Measurements from ENCODE around the gene DNAH3.

The DNAH3 gene

GRCh38 chr16:21036471-21036870 lies 114.2 kb downstream of the DNAH3 start:
- TF ChIP-seq SIN3A (IDR thresholded peaks at IDR 0.05; ENCODE audit: borderline replicate concordance, insufficient read depth, low read length) (no peak), FOXP2 (optimal IDR thresholded peaks at IDR 0.05; ENCODE audit: borderline replicate concordance, extremely low read depth, extremely low read length, insufficient read depth) (no peak), REST (IDR thresholded peaks at IDR 0.05; ENCODE audit: insufficient read depth in 1 of 2, low read depth in 2 of 2, low read length in 2 of 2) (no peak), POLR2AphosphoS5 (IDR thresholded peaks at IDR 0.05; ENCODE audit: low read depth, low read length) (no peak), TAF1 (IDR thresholded peaks at IDR 0.05; ENCODE audit: borderline replicate concordance, insufficient read depth, low read length) (no peak)

GRCh38 chr16:21033704-21034103 lies 116.9 kb downstream of the DNAH3 start:
- TF ChIP-seq TAF1 (IDR thresholded peaks at IDR 0.05; ENCODE audit: borderline replicate concordance, insufficient read depth, low read length) (no peak), SIN3A (IDR thresholded peaks at IDR 0.05; ENCODE audit: borderline replicate concordance, insufficient read depth, low read length) (no peak), REST (IDR thresholded peaks at IDR 0.05; ENCODE audit: insufficient read depth in 1 of 2, low read depth in 2 of 2, low read length in 2 of 2) (no peak), FOXP2 (optimal IDR thresholded peaks at IDR 0.05; ENCODE audit: borderline replicate concordance, extremely low read depth, extremely low read length, insufficient read depth) (no peak), POLR2AphosphoS5 (IDR thresholded peaks at IDR 0.05; ENCODE audit: low read depth, low read length) (no peak)

- TF ChIP-seq FOXP2 (optimal IDR thresholded peaks at IDR 0.05; ENCODE audit: borderline replicate concordance, extremely low read depth, extremely low read length, insufficient read depth) (no peak), POLR2AphosphoS5 (IDR thresholded peaks at IDR 0.05; ENCODE audit: low read depth, low read length) (no peak), TAF1 (IDR thresholded peaks at IDR 0.05; ENCODE audit: borderline replicate concordance, insufficient read depth, low read length) (no peak), REST (IDR thresholded peaks at IDR 0.05; ENCODE audit: insufficient read depth in 1 of 2, low read depth in 2 of 2, low read length in 2 of 2) (no peak), SIN3A (IDR thresholded peaks at IDR 0.05; ENCODE audit: borderline replicate concordance, insufficient read depth, low read length) (no peak)
Measured at GRCh38 chr16:21033264-21033663, 117.4 kb downstream of the DNAH3 start.

GRCh38 chr16:21028728-21029127 lies 121.9 kb downstream of the DNAH3 start:
- no peak for TF ChIP-seq SIN3A (IDR thresholded peaks at IDR 0.05; ENCODE audit: borderline replicate concordance, insufficient read depth, low read length)
- TF ChIP-seq REST (IDR thresholded peaks at IDR 0.05; ENCODE audit: insufficient read depth in 1 of 2, low read depth in 2 of 2, low read length in 2 of 2) = no peak
- no peak for TF ChIP-seq POLR2AphosphoS5 (IDR thresholded peaks at IDR 0.05; ENCODE audit: low read depth, low read length)
- no peak for TF ChIP-seq FOXP2 (optimal IDR thresholded peaks at IDR 0.05; ENCODE audit: borderline replicate concordance, extremely low read depth, extremely low read length, insufficient read depth)
- no peak for TF ChIP-seq TAF1 (IDR thresholded peaks at IDR 0.05; ENCODE audit: borderline replicate concordance, insufficient read depth, low read length)

- TF ChIP-seq FOXP2 (optimal IDR thresholded peaks at IDR 0.05; ENCODE audit: borderline replicate concordance, extremely low read depth, extremely low read length, insufficient read depth) (no peak), TAF1 (IDR thresholded peaks at IDR 0.05; ENCODE audit: borderline replicate concordance, insufficient read depth, low read length) (no peak), SIN3A (IDR thresholded peaks at IDR 0.05; ENCODE audit: borderline replicate concordance, insufficient read depth, low read length) (no peak), REST (IDR thresholded peaks at IDR 0.05; ENCODE audit: insufficient read depth in 1 of 2, low read depth in 2 of 2, low read length in 2 of 2) (no peak), POLR2AphosphoS5 (IDR thresholded peaks at IDR 0.05; ENCODE audit: low read depth, low read length) (no peak)
Measured at GRCh38 chr16:21026846-21027245, 123.8 kb downstream of the DNAH3 start.
